GM23248 (cell line): ENCODE data around the gene PAK4. TPM values are rescaled to one million over a fixed set of nuclear protein-coding genes. Genes with fewer than 3 reads are reported as not detected.

Source experiments
- DNase-seq: peaks from one replicate; pipeline ENCODE4 v3.0.0-alpha.2; 2015
- H2AFZ ChIP-seq: fragments of 200-600 bp; sonication (generic); 2 replicates; pipeline ENCODE4 v1.6.1; 2016; ENCODE audit warnings: antibody characterized with exemption
- H3F3A ChIP-seq: fragments of 200-600 bp; sonication (generic); 2 replicates; pipeline ENCODE4 v1.6.1; 2016; ENCODE audit warnings: mild to moderate bottlenecking, antibody characterized with exemption, mixed run types; ENCODE audit not compliant: insufficient read depth
- H3K27ac ChIP-seq: fragments of 200-600 bp; sonication (generic); 2 replicates; pipeline ENCODE4 v1.5.1; 2016; ENCODE audit warnings: mild to moderate bottlenecking
- H3K27me3 ChIP-seq: fragments of 200-600 bp; sonication (generic); replicated peaks from 2 replicates; pipeline ENCODE4 v1.6.1; 2016; ENCODE audit warnings: mild to moderate bottlenecking; ENCODE audit not compliant: insufficient read depth
- H3K36me3 ChIP-seq: fragments of 200-600 bp; sonication (generic); 2 replicates; pipeline ENCODE4 v1.6.1; 2016; ENCODE audit warnings: low read depth, mild to moderate bottlenecking
- H3K4me1 ChIP-seq: fragments of 200-600 bp; sonication (generic); 2 replicates; pipeline ENCODE4 v1.6.1; 2016; ENCODE audit warnings: mild to moderate bottlenecking; ENCODE audit not compliant: insufficient read depth
- H3K4me2 ChIP-seq: fragments of 200-600 bp; sonication (generic); one replicate; pipeline ENCODE4 v1.6.1; 2016; ENCODE audit warnings: mild to moderate bottlenecking; ENCODE audit not compliant: unreplicated experiment
- H3K4me3 ChIP-seq: fragments of 200-600 bp; sonication (generic); 2 replicates; pipeline ENCODE4 v1.5.1; 2016; ENCODE audit warnings: mild to moderate bottlenecking
- H3K79me2 ChIP-seq: fragments of 200-600 bp; sonication (generic); 2 replicates; pipeline ENCODE4 v1.6.1; 2016; ENCODE audit warnings: mild to moderate bottlenecking; ENCODE audit not compliant: insufficient read depth
- H3K9ac ChIP-seq: fragments of 200-600 bp; sonication (generic); 2 replicates; pipeline ENCODE4 v1.6.1; 2016; ENCODE audit warnings: mild to moderate bottlenecking
- H3K9me2 ChIP-seq: fragments of 200-600 bp; sonication (generic); 2 replicates; pipeline ENCODE4 v1.6.1; 2016; ENCODE audit warnings: mixed run types, mild to moderate bottlenecking, moderate library complexity; ENCODE audit not compliant: insufficient read depth
- H3K9me3 ChIP-seq: fragments of 200-600 bp; sonication (generic); one replicate; pipeline ENCODE4 v1.6.1; 2017; ENCODE audit warnings: low read depth
- H4K20me1 ChIP-seq: fragments of 200-600 bp; sonication (generic); 2 replicates; pipeline ENCODE4 v1.6.0; 2016; ENCODE audit not compliant: insufficient read depth
- EZH2 ChIP-seq: fragments of 200-600 bp; sonication (generic); IDR thresholded peaks from 2 replicates; pipeline ENCODE4 v1.6.1; 2018; ENCODE audit warnings: antibody characterized with exemption, mild to moderate bottlenecking; ENCODE audit not compliant: insufficient read depth, poor library complexity, severe bottlenecking
- EZH2phosphoT487 ChIP-seq: fragments of 200-600 bp; sonication (generic); IDR thresholded peaks from 2 replicates; pipeline ENCODE4 v1.6.1; 2018; ENCODE audit warnings: antibody characterized with exemption, moderate library complexity, mild to moderate bottlenecking, low read depth; ENCODE audit not compliant: insufficient read depth
- WGBS, 2 experiments: methylation state at CpG; one replicate each; pipeline ENCODE4 v1.1.6; 2015 to 2017; ENCODE audit warnings: low lambda C conversion rate in 2 of 2, low coverage in 1 of 2; ENCODE audit errors: missing lambda C conversion rate in 2 of 2; 5-methylcytosine and 5-hydroxymethylcytosine counted together
- in situ Hi-C: fragments of 300-500 bp; cut with MboI; formaldehyde crosslinking; loops from 2 replicates; pipeline ENCODE4 v1.15.0; 2020
- polyA plus RNA-seq: library from polyadenylated mRNA; unstranded; fragments of >200 nt; fragmentation: Nextera tagmentation; extraction: Ambion mirVana; gene quantifications from 2 replicates; pipeline ENCODE4 v1.2.1, GENCODE V29; 2016
- total RNA-seq: library from RNA; depleted of rRNA; stranded (reverse); fragments of >200 nt; shearing (Covaris generic); gene quantifications from 2 replicates; pipeline ENCODE4 v1.2.3, GENCODE V29; 2014

The PAK4 gene
- total and polyA plus RNA-seq, 2 experiments from 2014 or later = 10.9 to 20.1 TPM

GRCh38 chr19:39150235-39150634 is 24.6 kb downstream of the PAK4 start:
- no peak overlapping the region for H3K27ac ChIP-seq
- no peaks in the 10 kb centered on the region for H3K9me2 ChIP-seq
- H3K4me2 ChIP-seq = no peak overlapping the region
- H3K79me2 ChIP-seq = peaks cover 90% of the 10 kb centered on the region
- 92 to 95% methylated on average over 8 of the region's 8 CpGs for WGBS, 2 experiments
- no peak overlapping the region for H2AFZ ChIP-seq
- no peaks in the 10 kb centered on the region for H3K27me3 ChIP-seq
- H3K36me3 ChIP-seq = no peaks in the 10 kb centered on the region
- H3K4me1 ChIP-seq = no peaks in the 10 kb centered on the region
- H3K9me3 ChIP-seq = no peaks in the 10 kb centered on the region
- TF ChIP-seq EZH2 = no peak
- no peak overlapping the region for H3K9ac ChIP-seq
- H4K20me1 ChIP-seq = no peaks in the 10 kb centered on the region; the same call in none of the 2 replicates
- in situ Hi-C loops = no loop called here
- DNase-seq = no peak
- H3F3A ChIP-seq = no peaks in the 10 kb centered on the region
- no peak overlapping the region for H3K4me3 ChIP-seq

GRCh38 chr19:39150807-39151600 is 25.4 kb downstream of the PAK4 start:
- no peak for DNase-seq
- Histone ChIP-seq H3K36me3 (no peaks in the 10 kb centered on the region), H3K4me3 (no peak overlapping the region), H3K9ac (no peak overlapping the region), H2AFZ (no peak overlapping the region), H3K27me3 (no peaks in the 10 kb centered on the region), H3K79me2 (peaks cover 90% of the 10 kb centered on the region), H3K9me3 (no peaks in the 10 kb centered on the region), H3F3A (no peaks in the 10 kb centered on the region), H3K27ac (no peak overlapping the region), H3K4me1 (no peaks in the 10 kb centered on the region), H4K20me1 (no peaks in the 10 kb centered on the region; the same call in none of the 2 replicates), H3K9me2 (no peaks in the 10 kb centered on the region), H3K4me2 (no peak overlapping the region)
- in situ Hi-C loops = no loop called here
- TF ChIP-seq EZH2 (no peak), EZH2phosphoT487 (no peak)
- WGBS, 2 experiments = 95% methylated on average over 26 of the region's 26 CpGs

GRCh38 chr19:39152066-39152465 is 26.5 kb downstream of the PAK4 start:
- Histone ChIP-seq H3K4me1 (peaks cover 5% of the 10 kb centered on the region; the same call in 1 of the 2 replicates), H3K27ac (no peak overlapping the region), H3K4me3 (no peak overlapping the region), H3K36me3 (no peaks in the 10 kb centered on the region), H3F3A (no peaks in the 10 kb centered on the region), H3K4me2 (no peak overlapping the region), H3K9me2 (no peaks in the 10 kb centered on the region), H3K9me3 (no peaks in the 10 kb centered on the region), H3K9ac (no peak overlapping the region), H2AFZ (no peak overlapping the region), H3K27me3 (no peaks in the 10 kb centered on the region), H3K79me2 (peaks cover 87% of the 10 kb centered on the region), H4K20me1 (no peaks in the 10 kb centered on the region; the same call in 1 of the 2 replicates)
- TF ChIP-seq EZH2phosphoT487 = no peak
- no peak for TF ChIP-seq EZH2
- DNase-seq = peak; percentile 23
- in situ Hi-C loops = no loop called here
- WGBS, 2 experiments = 74 to 78% methylated on average over 10 of the region's 10 CpGs

GRCh38 chr19:39154100-39154628 is 28.6 kb downstream of the PAK4 start:
- H2AFZ ChIP-seq = no peak overlapping the region

More at GRCh38 chr19:39154100-39154628, 28.6 kb downstream of the PAK4 start:
- no peak overlapping the region for H3K9ac ChIP-seq
- WGBS, 2 experiments = 80 to 84% methylated on average over 13 of the region's 13 CpGs
- in situ Hi-C loops = no loop called here
- H3F3A ChIP-seq = no peaks in the 10 kb centered on the region
- H3K27ac ChIP-seq = no peak overlapping the region
- no peaks in the 10 kb centered on the region for H4K20me1 ChIP-seq
- H3K36me3 ChIP-seq = no peaks in the 10 kb centered on the region
- H3K4me1 ChIP-seq = peaks cover 5% of the 10 kb centered on the region; the same call in 1 of the 2 replicates
- DNase-seq = no peak
- no peaks in the 10 kb centered on the region for H3K9me3 ChIP-seq
- H3K4me3 ChIP-seq = no peak overlapping the region
- TF ChIP-seq EZH2phosphoT487 = no peak
- no peak for TF ChIP-seq EZH2
- H3K4me2 ChIP-seq = no peak overlapping the region
- no peaks in the 10 kb centered on the region for H3K9me2 ChIP-seq
- H3K27me3 ChIP-seq = no peaks in the 10 kb centered on the region
- peaks cover 88% of the 10 kb centered on the region for H3K79me2 ChIP-seq
